LNCAP (cell line): ENCODE results near the gene CACNA1C.

Source experiments
- CTCF ChIP-seq: fragments of 450-650 bp; IDR thresholded peaks from 2 replicates; pipeline ENCODE4 v1.5.1; 2017; ENCODE audit warnings: mild to moderate bottlenecking

CACNA1C gene

GRCh38 chr12:2457933-2458414 lies 405.2 kb downstream of the CACNA1C start:
- no peak for TF ChIP-seq CTCF

- TF ChIP-seq CTCF, result no peak
Measured at GRCh38 chr12:2460051-2460670, 407.4 kb downstream of the CACNA1C start.

- no peak for TF ChIP-seq CTCF
Measured at GRCh38 chr12:2461046-2461445, 408.3 kb downstream of the CACNA1C start.

- no peak for TF ChIP-seq CTCF
Measured at GRCh38 chr12:2461645-2462044, 408.9 kb downstream of the CACNA1C start.

- TF ChIP-seq CTCF, result no peak
Measured at GRCh38 chr12:2462087-2462486, 409.3 kb downstream of the CACNA1C start.

GRCh38 chr12:2463719-2464118 lies 410.9 kb downstream of the CACNA1C start:
- TF ChIP-seq CTCF, result no peak

- no peak for TF ChIP-seq CTCF
Measured at GRCh38 chr12:2465681-2466080, 412.9 kb downstream of the CACNA1C start.

- TF ChIP-seq CTCF, result no peak
Measured at GRCh38 chr12:2466211-2466610, 413.4 kb downstream of the CACNA1C start.
